HG03045 (cell line): ENCODE measurements around the gene RPS21.

Source experiments
- ATAC-seq: cut with Tn5 transposase; IDR thresholded peaks from one replicate; pipeline ENCODE4 v1.9.1; 2021; ENCODE audit warnings: mild to moderate bottlenecking, moderate library complexity; ENCODE audit not compliant: unreplicated experiment

The RPS21 gene

GRCh38 chr20:62353289-62354030 lies 33.4 kb upstream of the RPS21 start:
- ATAC-seq = no peak

- no peak for ATAC-seq
Observed at GRCh38 chr20:62354031-62354808, 32.7 kb upstream of the RPS21 start.

DNA sequence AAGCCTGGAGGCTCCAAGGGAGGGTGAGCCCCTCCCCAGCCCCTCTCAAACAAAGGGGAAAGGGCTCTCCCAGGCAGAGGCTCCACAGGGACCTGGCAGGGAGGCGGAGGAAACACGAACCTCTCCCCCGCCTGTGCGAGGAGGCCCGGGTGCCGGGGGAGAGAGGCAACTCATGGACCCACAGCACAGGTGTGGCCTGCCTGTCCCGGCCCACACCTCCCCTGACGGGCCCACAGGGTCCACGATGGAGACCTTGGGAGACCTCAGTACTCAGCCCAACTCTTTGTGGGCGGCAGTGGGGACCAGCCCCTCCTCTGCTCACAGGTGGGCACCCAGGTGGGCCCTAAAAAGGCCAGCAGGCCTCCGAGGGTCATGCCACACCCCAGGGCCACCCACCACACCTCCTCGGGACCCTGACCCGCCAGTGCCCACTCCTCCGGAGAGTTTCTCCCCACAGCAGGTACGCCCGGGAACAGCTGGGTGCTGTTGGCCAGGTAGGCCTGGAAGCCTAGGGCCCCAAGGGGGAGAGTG lies 32.0 kb upstream of the RPS21 start:
- no peak for ATAC-seq

DNA sequence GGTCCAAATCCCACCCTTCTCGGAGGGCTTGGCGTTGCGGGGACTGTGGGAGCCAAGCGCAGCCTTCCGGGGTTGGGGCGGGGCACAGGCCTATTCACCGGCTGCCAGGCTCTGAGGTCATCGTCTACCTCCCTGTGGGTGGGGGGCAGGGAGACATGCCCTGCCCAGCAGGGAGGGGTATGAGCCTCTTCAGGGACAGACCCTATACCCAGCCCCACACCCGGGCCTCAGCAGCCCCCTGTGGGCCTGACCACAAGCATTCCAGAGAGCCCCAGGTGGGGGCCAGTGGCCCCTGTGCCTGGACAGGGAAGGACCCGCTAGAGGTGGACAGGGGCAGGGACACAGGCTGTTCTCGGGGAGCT lies 31.4 kb upstream of the RPS21 start:
- ATAC-seq = no peak

- no peak for ATAC-seq
Observed at GRCh38 chr20:62355878-62356588, 30.9 kb upstream of the RPS21 start.

GRCh38 chr20:62356589-62357186 lies 30.2 kb upstream of the RPS21 start:
- no peak for ATAC-seq

DNA sequence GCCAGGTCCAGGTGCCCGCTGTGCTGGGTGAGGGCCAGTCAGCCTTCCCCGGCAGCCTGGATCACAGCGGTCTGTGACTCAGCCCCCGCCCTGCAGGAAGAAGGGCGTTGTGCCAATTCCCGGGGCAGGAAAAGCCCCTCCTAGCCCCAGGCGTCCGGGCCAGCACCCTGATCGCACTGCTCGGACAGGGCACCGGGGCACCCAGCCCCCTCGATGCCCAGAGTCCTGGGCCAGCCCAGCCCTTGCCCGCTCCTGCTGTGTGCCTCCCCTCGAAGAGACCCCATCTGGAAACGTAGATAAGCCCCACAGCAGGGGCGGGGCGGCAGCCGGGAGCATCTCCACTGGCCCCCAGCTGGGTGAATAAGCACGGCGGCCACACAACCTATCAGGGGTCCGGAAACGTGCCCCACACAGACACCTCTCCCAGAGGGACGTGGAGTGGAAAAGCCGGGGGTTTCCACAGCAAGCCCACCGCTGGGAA lies 29.7 kb upstream of the RPS21 start:
- no peak for ATAC-seq

- no peak for ATAC-seq
Observed at GRCh38 chr20:62357681-62358080, 29.2 kb upstream of the RPS21 start.

DNA sequence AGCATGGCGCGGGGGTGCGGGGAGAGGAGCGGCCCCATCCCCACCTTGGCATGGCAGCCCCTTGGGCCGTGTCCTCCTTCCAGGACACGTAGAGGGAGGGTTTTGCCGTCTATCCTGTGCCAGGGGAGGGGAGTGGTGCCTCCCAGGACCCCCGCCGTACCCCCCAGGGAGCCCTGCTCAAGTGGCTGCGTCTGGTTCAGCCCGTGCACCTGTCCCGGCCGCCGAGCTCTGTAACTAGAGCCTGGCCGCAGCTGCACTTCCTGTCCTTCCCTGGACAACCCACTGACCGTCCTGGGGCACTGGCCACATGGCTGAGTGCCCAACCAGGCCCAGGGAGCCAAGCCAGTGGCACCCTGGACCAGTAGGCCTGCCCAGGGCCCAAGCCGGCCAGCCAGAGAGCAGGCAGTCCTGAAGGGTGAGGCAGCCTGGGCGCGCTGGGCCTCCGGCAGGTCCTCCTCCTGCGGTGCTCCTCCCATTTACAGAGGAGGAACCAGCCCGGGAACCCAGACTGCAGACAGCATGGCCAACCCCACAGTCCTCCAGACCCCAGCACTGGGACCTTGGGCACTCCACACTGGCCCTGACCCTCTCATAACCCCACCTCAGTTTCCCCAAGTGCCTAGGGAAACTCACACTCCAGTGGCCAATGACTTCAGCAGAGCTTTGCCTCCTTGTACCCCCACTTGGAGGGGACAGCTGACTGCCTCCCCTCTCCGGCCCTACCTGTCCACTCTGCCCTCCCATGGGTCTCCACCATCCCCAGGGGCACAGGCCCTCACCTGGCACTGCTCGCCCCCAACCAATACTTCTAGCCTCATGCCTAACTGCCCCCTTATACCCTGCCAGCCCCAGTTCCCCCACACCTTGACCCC lies 28.5 kb upstream of the RPS21 start:
- no peak for ATAC-seq

GRCh38 chr20:62359043-62359490 lies 27.8 kb upstream of the RPS21 start:
- ATAC-seq = no peak

DNA sequence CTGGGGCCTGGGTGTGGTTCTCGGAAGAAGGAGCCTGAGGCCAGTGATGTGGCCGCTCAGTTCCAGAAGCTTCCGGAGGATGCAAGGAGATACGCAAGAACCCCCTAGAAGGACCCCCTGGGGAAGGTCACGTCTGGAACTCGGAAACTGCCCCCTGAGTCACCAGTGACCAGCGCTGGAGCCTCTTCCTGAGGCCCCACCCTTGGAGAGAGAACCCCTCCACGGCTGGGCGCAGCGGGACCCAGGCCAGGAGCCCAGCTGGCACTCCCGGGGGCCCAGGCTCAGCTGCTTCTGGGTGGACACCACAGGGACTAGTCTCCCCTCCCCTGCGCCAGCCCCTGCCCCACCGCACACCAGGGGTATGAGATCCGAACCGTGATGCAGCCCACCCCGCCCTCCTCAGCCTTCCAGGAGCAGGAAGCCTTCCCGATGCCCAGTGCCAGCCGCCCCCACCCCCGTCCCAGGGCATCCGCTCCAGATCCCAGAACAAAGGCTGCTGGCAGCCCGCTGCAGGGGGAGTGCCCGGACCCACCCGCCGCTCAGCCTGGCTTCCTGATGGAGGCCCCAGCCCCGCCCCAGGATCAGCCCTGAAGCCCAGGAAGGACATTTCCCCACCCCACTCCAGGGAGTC lies 27.3 kb upstream of the RPS21 start:
- no peak for ATAC-seq

DNA sequence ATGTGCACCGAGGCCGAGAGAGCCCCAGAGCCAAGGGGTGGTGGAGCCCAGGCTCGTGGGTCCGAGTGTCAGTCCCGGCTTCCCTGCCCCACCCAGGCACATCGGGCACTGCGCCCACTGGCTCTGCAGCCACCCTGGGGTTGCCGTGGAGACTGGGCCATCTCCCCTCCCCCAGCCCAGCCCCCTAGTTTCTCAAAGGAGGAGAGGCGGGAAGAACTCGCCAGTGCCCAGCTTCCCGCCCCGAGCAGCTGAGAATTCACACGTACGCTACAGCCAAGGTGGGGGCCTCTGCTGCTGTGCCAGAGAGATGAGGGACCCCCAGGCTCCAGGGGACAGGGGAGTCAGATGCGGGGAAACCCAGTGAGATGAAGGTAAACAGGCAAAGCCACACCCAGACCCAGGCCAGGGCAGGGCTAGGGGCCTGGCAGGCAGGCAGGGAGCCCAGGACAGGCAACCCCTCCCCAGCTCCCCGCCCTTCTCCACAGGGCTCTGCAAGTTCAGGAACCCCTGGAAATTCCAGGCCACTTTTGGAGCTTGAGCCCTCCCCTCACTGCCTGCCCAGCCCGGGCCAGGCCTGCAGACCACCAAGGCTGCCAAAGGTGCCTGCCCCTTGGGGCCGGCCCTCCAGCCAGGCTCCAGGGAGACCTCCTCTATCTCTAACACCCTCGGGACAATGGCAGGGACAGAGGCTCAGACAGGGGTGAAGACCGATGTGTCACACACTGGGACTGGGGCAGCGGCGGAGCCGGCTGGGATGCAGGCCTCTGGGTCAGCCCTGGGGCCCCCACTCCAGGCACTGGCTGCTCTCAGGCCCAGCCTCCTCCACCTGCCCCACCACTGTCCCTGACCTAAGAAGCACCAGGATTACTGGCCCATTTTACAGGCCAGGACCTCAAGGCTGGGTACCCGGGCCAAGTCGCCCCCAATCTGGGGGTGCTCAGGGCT lies 25.8 kb upstream of the RPS21 start:
- ATAC-seq = no peak

GRCh38 chr20:62361799-62362589 lies 24.9 kb upstream of the RPS21 start:
- ATAC-seq = no peak

DNA sequence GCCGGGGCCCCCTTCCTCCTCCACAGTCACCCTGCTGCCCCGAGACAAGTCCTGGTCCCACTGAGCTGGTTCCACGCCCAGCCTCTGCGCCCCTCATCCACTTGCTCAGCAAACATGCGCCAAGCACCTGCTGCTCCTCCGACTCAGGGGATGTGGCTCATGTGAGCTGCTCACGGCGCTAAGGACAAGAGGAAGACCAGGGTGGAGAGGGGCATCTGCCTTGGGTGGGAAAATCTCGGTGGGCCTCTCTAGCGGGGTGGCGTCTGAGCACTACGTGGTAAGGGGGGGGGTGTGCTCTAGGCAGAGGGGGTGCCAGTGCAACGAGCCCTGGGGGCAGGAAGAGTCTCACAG lies 24.3 kb upstream of the RPS21 start:
- no peak for ATAC-seq

DNA sequence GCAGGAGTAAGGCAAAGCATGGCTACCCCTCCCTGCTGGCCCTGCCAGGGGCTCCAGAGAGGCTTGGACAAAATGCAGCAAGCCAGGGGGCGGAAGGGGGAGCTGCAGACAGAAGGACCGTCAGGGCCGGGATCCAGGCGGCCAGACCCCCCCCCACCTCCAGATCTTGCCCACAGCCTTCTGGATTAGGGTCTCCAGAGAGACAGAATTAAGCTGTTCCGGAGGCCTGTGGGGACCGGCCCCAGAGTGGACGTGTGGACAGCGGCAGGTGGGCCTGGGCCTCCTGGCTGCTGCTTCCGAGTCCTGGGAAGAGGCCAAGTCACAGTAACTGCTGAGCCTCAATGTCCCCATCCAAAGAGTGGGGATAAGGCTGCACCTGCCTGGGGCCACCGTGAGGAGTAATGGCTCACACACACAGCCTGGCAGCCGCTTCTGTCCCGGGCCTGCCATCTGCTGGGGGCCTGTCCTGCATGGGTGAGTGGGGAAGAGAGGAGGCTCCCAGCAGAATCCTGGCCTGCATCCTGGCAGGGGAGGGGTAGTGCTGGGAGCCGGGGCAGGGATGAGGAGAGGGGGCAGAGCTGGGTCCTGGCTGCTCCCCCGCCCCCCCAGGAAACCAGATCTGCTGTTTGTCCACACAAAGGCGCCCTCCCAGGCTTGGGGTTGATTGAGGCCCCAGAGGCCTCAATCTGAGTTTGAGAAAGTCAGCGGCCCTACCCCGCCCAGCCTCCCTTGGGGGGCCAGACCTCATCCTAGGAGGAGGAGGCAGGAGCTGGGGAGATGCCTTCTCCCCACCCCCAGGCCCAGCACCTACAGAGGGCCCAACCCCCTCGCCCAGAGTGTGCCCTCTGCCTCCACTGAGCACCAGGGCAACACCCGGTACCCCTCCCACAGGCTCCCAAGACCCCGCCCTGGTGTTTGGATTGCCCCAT lies 23.6 kb upstream of the RPS21 start:
- no peak for ATAC-seq

GRCh38 chr20:62363920-62364851 lies 22.7 kb upstream of the RPS21 start:
- no peak for ATAC-seq
